DMS 273 (cell line): ENCODE data around the gene RCAN3.

Experiments used
- DNase-seq: peaks from one replicate; lab custom pipeline; 2025; ENCODE audit not compliant: unreplicated experiment; lab: John Stamatoyannopoulos, UW

RCAN3 gene

DNA sequence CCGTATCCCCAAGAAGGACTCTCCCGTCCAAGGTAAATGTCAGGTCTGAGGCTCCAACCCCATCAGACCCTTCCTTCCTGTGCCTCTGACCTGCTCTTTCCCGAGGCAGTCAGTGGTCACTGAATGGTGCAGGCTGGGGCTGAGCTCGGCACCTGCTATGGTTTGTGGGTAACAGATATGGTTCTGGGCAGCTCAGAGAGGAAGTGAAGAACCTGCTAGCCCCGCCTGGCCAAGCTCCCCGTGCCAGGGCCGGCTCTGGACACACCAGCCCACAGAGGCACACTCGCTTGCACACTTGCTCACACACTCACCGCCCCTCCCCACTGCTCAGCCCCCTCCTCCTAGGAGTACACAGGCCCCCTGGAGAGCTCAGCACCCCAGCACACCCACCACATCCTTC is 69.7 kb downstream of the RCAN3 start:
- no peak for DNase-seq

DNA sequence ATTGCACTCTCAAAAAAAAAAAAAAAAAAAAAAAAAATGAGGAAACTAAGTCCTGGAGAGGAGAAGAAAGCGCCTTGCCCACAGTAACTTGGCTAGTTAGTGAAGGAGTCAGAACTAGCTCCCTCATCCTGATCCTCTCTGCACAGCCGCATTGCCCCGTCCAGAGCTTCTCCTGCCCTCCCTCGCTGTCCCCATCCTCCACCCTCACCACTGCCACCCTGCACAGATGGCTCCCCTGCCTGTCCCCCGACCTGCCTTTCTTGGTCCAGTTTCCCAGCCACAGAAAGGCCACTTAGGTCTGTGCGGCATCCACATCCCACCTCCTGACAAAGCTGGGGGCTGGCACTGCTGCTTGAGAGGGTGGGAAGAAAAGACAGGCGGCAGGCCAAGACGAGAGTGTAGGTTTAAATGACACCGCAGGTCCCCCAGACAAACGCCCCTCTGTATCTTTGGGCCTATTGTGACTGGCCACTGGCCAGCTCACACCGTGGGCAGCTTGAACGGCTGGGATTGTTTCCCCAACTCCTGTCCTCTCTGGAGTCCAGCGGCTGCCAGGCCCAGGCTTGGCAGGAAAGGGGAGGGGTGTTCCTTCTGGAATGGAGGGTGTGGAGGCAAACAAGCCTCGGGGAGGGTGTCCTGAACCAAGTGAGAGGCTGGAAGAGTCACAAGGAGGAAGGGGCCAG is 73.4 kb downstream of the RCAN3 start:
- no peak for DNase-seq

DNA sequence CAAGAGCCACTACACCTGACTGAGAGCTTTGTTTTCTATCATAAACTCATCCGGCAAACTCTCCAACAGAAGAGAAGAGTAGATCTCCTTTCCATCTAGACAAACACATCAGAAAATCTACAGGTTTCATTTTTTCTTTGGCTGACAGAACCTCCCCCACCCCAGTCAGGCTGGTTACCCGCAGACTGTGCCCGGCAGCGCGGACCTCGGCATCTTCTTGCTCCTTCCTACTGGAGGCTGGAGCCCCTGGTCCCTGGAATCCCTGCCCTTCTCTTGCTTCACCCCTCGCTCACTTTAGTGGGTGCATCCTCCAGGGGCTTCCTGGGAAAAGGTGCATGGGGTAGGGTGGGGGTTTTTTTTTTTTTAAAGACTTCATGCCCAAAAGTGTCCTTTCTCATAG is 76.2 kb downstream of the RCAN3 start:
- no peak for DNase-seq

DNA sequence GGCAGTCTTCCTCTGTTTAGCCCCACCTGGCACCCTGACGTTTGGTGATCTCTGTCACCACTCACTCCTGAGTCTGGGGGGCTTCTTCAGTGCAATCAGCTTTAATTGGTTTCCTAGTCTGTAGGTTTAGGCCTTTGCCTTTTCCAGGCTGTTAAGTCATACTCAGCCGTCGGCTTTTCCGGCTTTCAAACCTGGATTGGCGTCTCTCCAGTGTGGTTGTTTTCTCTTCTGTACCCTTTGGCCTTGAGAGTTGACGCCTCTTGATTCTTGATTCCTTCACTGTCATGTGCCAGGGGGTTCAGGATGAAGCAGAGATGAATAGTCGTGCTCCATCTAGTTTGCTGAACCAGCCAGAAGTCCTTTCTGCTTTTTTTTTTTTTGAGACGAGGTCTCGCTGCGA is 78.1 kb downstream of the RCAN3 start:
- DNase-seq: no peak

DNA sequence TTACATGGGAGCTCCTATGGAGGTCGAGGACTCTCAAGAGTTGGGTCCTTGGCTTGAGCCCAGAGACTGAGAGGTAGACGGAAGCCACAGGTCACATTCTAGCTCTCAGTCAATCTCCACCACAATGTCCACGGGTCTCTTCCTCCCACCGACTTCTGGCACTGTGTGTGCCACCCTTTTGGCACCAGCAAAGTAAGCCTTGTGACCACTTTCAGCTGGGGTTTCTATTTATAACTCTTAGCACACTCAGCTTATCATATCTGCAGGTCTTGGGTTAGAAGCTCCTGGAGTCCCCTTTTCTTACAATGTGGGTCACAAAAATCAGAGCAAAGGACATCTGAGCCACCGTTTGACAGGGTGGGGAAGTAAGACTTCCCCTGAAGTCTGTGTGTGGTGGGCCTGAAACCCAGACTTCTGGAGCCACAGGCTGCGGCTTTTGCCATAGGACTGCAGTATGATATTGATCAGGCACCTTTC is 81.6 kb downstream of the RCAN3 start:
- no peak for DNase-seq

DNA sequence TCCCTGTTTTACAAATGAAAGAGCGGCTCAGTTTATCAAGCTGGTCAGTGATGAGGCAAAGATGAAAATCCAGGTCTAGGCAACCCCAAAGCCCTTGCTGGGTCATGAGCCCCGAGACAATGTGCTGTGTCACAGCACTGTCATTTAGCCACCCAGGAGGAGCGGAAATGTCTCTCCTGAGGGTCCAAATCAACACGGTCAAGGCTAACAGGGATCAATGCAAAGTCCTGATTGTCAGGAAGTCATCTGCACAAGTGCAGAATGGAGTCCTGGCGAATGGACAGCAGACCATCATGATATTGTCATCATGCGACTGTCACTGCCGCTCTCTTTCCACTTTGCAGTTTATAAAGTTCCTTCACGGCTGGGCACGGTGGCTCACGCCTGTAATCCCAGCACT is 83.5 kb downstream of the RCAN3 start:
- DNase-seq: no peak

DNA sequence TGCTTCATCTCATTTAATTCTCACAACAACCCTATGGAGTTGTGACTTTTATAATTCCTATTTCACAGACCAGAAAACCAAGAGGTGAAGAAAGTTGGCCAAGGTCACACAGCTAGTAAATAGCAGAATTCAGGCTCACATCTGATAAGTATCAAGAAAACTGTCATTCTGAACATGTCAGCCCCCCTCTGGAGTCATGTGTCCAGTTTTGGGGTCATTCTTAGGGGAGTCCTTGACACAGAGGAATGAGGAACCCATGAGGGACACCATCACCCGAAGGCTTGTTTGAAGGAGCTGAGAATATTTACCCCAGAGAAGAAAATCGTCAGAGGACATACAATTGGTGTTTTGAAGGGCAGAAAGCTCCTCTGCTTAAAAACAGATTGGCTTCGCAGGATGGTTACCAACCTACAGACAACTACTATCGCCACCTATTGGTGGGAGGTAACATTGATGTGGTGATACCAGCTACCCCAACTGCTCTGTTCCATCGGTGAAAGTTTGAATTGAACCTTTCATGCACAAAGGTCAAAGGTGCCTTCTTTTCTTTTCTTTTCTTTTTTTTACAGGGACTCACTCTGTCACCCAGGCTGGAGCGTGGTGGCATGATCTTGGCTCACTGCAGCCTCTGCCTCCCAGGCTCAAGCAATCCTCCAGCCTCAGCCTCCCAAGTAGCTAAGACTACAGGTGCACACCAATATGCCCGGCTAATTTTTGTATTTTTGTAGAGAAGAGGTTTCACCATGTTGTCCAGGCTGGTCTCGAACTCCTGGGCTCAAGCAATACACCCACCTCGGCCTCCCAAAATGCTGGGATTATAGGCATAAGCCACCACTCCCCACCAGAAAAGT is 84.6 kb downstream of the RCAN3 start:
- peak; percentile 81 for DNase-seq

DNA sequence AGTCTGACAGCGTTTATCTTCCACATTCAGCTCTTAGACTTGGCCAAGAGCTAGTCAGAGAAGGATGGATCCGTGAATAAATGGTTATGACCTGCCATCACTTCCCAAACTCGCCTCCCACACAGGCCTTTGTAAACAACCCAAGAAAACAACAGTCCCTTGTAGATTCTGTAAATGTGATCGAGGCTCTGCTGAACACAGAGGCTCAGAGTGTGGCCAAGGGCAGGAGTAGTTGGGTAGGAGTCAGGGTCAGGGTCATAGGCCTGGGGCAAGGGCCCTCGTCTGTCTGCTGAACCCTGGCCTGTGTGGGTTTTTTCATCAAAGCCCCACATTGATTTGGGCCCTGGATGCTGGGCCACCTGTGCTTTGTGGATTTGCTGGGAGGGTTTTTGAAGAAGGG is 85.9 kb downstream of the RCAN3 start:
- DNase-seq: no peak

DNA sequence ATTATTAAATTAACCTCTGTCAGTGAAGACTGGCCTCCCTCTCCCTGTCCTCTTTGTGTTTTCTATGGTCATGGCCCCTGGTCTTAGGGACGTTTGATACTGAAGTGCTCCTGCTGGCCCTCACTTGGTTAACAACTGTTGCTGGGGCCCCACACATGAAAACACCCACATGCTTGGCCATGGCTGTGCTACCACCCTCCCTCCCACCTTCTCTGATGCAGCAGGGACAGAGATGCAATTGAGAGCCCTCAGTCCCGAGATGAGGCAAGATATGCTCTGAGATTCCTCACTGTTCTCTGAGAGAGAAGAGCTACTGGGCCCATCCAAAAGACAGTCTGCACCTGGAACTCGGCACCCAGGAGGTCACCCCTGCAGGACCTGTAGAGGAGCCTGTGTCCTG is 86.6 kb downstream of the RCAN3 start:
- DNase-seq: no peak
